HFFc6 (cell line): ENCODE results near the gene GLUL. TPM values are rescaled to one million over a fixed set of nuclear protein-coding genes. Genes with fewer than 3 reads are reported as not detected.

Source experiments
- DNase-seq: peaks from one replicate; pipeline ENCODE4 v3.0.0-alpha.2; 2018
- H3K27ac Mint-ChIP-seq: 2 replicates; pipeline ENCODE4 v1.8.0; 2020; ENCODE audit warnings: mild to moderate bottlenecking, mixed read lengths
- H3K27me3 Mint-ChIP-seq: 2 replicates; pipeline ENCODE4 v1.8.0; 2021; ENCODE audit warnings: mild to moderate bottlenecking, moderate library complexity, mixed read lengths; ENCODE audit not compliant: insufficient read depth
- H3K36me3 Mint-ChIP-seq: 2 replicates; pipeline ENCODE4 v1.8.0; 2021; ENCODE audit warnings: low read depth, mixed read lengths
- H3K4me1 Mint-ChIP-seq: 2 replicates; pipeline ENCODE4 v1.8.0; 2020; ENCODE audit warnings: low read depth, mixed read lengths
- H3K4me3 Mint-ChIP-seq: 2 replicates; pipeline ENCODE4 v1.8.0; 2020; ENCODE audit warnings: mild to moderate bottlenecking, moderate library complexity, mixed read lengths
- H3K9me3 Mint-ChIP-seq: 2 replicates; pipeline ENCODE4 v1.8.0; 2020; ENCODE audit warnings: mild to moderate bottlenecking, mixed read lengths
- CTCF ChIP-seq: fragments of 200-600 bp; sonication (generic); IDR thresholded peaks from 2 replicates; pipeline ENCODE4 v1.5.0; 2021; ENCODE audit warnings: antibody characterized with exemption, mild to moderate bottlenecking
- total RNA-seq, 6 experiments: library from RNA; stranded (reverse); fragmentation: NEBNext Ultra II Directional; extraction: Animal tissue kit (Norgen Biotek cat#: 25700); gene quantifications; 2 replicates in 1 of 6; 3 replicates in 5 of 6; pipeline ENCODE4 v1.2.3, GENCODE V29; 2021

GLUL gene
- total RNA-seq, 6 experiments from 2014 or later, result 124 to 194 (median 176) TPM

- DNase-seq, result no peak
- peaks cover 7% of the 10 kb centered on the region for H3K27me3 Mint-ChIP-seq
These were observed 59.1 kb downstream of the GLUL start for GRCh38 chr1:182332261-182333060.

More at GRCh38 chr1:182332261-182333060, 59.1 kb downstream of the GLUL start:
- no peak overlapping the region for H3K27ac Mint-ChIP-seq
- no peak overlapping the region for H3K4me3 Mint-ChIP-seq
- no peaks in the 10 kb centered on the region for H3K36me3 Mint-ChIP-seq
- no peaks in the 10 kb centered on the region for H3K4me1 Mint-ChIP-seq
- no peak for TF ChIP-seq CTCF
- H3K9me3 Mint-ChIP-seq, result no peaks in the 10 kb centered on the region

Other genes starting within 250 kb of the GLUL start
- not detected for gene TEDDM1, start 8.9 kb upstream of the GLUL start, total RNA-seq
- gene RGSL1, start 58.4 kb upstream of the GLUL start, total RNA-seq, result not detected
- 1 to 10 TPM; 3.6 to 4.1 (median 3.8) TPM for gene RNASEL, start 197.5 kb upstream of the GLUL start, total RNA-seq
- gene RGS16, start 212.6 kb upstream of the GLUL start, total RNA-seq, result under 1 TPM; 0.31 to 0.59 (median 0.39) TPM